ENCODE data around the gene DPY30.

The DPY30 gene

DNA sequence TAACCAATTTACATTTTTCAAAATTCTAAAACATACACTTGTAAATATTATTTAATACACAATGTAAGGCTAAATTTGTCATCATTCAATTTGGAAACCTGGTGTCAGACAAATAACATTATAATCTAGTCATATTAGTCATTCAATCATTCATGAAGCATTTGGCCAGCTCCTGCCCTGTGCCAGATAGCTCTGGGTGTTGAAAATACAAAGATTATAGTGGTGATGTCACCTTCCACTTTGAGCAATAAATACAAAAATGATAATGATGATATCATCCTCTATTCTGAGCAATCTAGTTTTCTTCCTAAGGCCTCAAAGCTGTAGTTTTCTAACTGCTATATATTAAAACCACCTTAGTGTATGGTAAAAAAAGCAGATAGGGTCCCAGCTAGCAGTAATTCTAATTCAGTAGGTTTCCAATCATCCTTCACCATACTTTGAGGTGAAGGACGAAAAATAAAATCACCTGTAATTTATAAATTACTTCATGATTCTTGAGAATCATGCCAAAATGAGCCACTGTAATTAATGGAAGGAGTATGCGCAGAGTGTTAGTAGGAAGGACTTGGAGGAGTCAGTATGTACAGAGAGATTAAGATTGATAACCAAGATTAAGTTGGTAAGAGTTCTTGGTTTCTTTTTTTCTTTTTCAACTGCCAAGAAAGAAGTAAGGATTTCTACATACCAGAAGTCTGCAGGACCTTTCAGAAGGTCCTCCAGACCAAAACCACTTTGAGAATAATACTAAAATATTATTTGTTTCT, 52.0 kb downstream of the DPY30 start:
- Histone ChIP-seq H3K4me3 (ENCODE audit: low read length, poor library complexity, severe bottlenecking) (no peak overlapping the region), H3K9me3 (ENCODE audit: insufficient read depth, low read depth, low read length) (no peaks in the 10 kb centered on the region), H3K9ac (ENCODE audit: low read depth, low read length, poor library complexity, severe bottlenecking) (no peak overlapping the region), H4K20me1 (ENCODE audit: insufficient read depth, low read length, poor library complexity, severe bottlenecking) (peaks cover 51% of the 10 kb centered on the region), H3K4me1 (ENCODE audit: insufficient read depth, low read length, poor library complexity, severe bottlenecking) (no peaks in the 10 kb centered on the region), H2AFZ (ENCODE audit: low read length) (no peak overlapping the region), H3K79me2 (ENCODE audit: insufficient read depth, low read length) (peaks cover 96% of the 10 kb centered on the region), H3F3A (ENCODE audit: low read depth) (no peaks in the 10 kb centered on the region), H3K9me2 (replicated peaks; ENCODE audit: low read depth, low read length) (no peaks in the 10 kb centered on the region), H3K27me3 (ENCODE audit: insufficient read depth, low read length, poor library complexity, severe bottlenecking) (no peaks in the 10 kb centered on the region), H3K36me3 (ENCODE audit: insufficient read depth, low read length) (no peaks in the 10 kb centered on the region), H3K4me2 (ENCODE audit: low read depth, low read length, poor library complexity, severe bottlenecking) (no peak overlapping the region)
- TF ChIP-seq EZH2phosphoT487 (IDR thresholded peaks at IDR 0.05; ENCODE audit: borderline replicate concordance) = no peak
- TF ChIP-seq, protein P1, sequence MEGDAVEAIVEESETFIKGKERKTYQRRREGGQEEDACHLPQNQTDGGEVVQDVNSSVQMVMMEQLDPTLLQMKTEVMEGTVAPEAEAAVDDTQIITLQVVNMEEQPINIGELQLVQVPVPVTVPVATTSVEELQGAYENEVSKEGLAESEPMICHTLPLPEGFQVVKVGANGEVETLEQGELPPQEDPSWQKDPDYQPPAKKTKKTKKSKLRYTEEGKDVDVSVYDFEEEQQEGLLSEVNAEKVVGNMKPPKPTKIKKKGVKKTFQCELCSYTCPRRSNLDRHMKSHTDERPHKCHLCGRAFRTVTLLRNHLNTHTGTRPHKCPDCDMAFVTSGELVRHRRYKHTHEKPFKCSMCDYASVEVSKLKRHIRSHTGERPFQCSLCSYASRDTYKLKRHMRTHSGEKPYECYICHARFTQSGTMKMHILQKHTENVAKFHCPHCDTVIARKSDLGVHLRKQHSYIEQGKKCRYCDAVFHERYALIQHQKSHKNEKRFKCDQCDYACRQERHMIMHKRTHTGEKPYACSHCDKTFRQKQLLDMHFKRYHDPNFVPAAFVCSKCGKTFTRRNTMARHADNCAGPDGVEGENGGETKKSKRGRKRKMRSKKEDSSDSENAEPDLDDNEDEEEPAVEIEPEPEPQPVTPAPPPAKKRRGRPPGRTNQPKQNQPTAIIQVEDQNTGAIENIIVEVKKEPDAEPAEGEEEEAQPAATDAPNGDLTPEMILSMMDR (conservative IDR thresholded peaks at IDR 0.05; ENCODE audit: low read length) = no peak

DNA sequence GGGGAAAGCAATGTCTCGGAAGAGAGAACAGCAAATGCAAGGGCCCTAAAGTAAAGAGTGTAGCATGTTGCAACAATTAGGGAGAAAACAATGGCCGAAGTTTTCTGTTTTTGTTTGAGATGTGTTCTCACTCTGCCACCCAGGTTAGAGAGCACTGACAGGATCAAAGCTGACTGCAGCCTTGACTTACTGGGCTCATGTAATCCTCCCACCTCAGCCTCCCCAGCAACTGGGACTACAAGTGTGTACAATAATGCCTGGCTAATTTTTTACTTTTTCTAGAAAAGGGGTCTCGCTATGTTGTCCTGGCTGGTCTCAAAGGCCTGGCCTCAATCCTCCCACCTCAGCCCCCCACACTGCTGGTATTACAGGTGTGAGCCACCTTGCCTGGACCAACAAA, 52.7 kb downstream of the DPY30 start:
- Histone ChIP-seq H3K27me3 (ENCODE audit: insufficient read depth, low read length, poor library complexity, severe bottlenecking) (no peaks in the 10 kb centered on the region), H3K79me2 (ENCODE audit: insufficient read depth, low read length) (peaks cover 96% of the 10 kb centered on the region), H3K9me3 (ENCODE audit: insufficient read depth, low read depth, low read length) (no peaks in the 10 kb centered on the region), H3K4me3 (ENCODE audit: low read length, poor library complexity, severe bottlenecking) (no peak overlapping the region), H3F3A (ENCODE audit: low read depth) (no peaks in the 10 kb centered on the region), H3K9ac (ENCODE audit: low read depth, low read length, poor library complexity, severe bottlenecking) (no peak overlapping the region), H3K4me1 (ENCODE audit: insufficient read depth, low read length, poor library complexity, severe bottlenecking) (no peaks in the 10 kb centered on the region), H3K4me2 (ENCODE audit: low read depth, low read length, poor library complexity, severe bottlenecking) (no peak overlapping the region), H4K20me1 (ENCODE audit: insufficient read depth, low read length, poor library complexity, severe bottlenecking) (peaks cover 51% of the 10 kb centered on the region), H3K36me3 (ENCODE audit: insufficient read depth, low read length) (no peaks in the 10 kb centered on the region), H3K9me2 (replicated peaks; ENCODE audit: low read depth, low read length) (no peaks in the 10 kb centered on the region), H2AFZ (ENCODE audit: low read length) (no peak overlapping the region)
- TF ChIP-seq, protein P1 (conservative IDR thresholded peaks at IDR 0.05; ENCODE audit: low read length) = no peak
- TF ChIP-seq EZH2phosphoT487 (IDR thresholded peaks at IDR 0.05; ENCODE audit: borderline replicate concordance) = no peak

DNA sequence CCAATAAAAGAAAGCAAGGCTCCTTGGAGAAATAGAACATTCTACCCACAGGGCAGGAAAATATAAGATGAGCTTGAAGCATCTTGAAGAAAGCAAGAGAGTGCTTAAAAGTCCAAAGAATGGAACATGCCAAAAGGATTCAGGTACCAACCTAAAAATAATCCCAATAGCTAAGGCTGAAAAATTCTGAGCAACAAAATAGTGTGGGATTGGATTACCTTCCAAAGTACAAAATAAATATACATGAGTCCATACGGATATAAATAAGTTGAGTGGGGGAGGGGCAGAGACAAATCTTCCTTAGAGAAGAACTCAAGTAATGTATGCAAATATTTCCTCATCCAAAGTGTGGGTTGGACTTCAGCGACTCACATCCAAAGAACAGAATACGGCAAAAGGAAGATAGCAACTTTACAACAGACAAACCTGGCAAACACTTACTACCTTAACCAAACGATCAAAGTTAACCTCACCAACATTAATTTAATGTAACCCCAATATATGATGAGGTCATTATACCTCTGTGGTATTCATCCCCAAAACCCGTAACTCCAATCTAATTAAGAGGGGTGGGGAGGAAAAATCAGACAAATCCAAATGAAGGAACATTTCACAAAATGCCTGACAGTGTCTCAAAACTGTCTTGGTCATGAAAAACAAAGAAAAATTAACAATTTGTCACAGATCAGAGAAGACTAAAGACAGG, 55.7 kb downstream of the DPY30 start:
- peaks cover 60% of the 10 kb centered on the region for H4K20me1 ChIP-seq (ENCODE audit: insufficient read depth, low read length, poor library complexity, severe bottlenecking)
- H2AFZ ChIP-seq (ENCODE audit: low read length) = no peak overlapping the region
- H3K9me3 ChIP-seq (ENCODE audit: insufficient read depth, low read depth, low read length) = no peaks in the 10 kb centered on the region; the same call in 1 of the 2 replicates
- H3K9ac ChIP-seq (ENCODE audit: low read depth, low read length, poor library complexity, severe bottlenecking) = no peak overlapping the region
- no peaks in the 10 kb centered on the region for H3K9me2 ChIP-seq (replicated peaks; ENCODE audit: low read depth, low read length)
- no peaks in the 10 kb centered on the region for H3K36me3 ChIP-seq (ENCODE audit: insufficient read depth, low read length)
- no peak for TF ChIP-seq EZH2phosphoT487 (IDR thresholded peaks at IDR 0.05; ENCODE audit: borderline replicate concordance)
- TF ChIP-seq, protein P1 (conservative IDR thresholded peaks at IDR 0.05; ENCODE audit: low read length) = no peak
- H3K27me3 ChIP-seq (ENCODE audit: insufficient read depth, low read length, poor library complexity, severe bottlenecking) = no peaks in the 10 kb centered on the region
- H3K4me2 ChIP-seq (ENCODE audit: low read depth, low read length, poor library complexity, severe bottlenecking) = no peak overlapping the region
- peaks cover 15% of the 10 kb centered on the region for H3K4me1 ChIP-seq (ENCODE audit: insufficient read depth, low read length, poor library complexity, severe bottlenecking)
- no peaks in the 10 kb centered on the region for H3F3A ChIP-seq (ENCODE audit: low read depth)
- peaks cover 96% of the 10 kb centered on the region for H3K79me2 ChIP-seq (ENCODE audit: insufficient read depth, low read length)
- H3K4me3 ChIP-seq (ENCODE audit: low read length, poor library complexity, severe bottlenecking) = no peak overlapping the region
